ENCODE data around the gene SEZ6.

- TF ChIP-seq CTCF (conservative IDR thresholded peaks at IDR 0.05) (no peak), EZH2 (IDR thresholded peaks at IDR 0.05; ENCODE audit: low read depth) (no peak)
Measured at GRCh38 chr17:28929787-28930186, 76.0 kb downstream of the SEZ6 start.

Measured in PC-9 (cell line).